WERI-Rb-1 (cell line): ENCODE results near the gene NMT2.

Experiments used
- DNase-seq: peaks from one replicate; pipeline ENCODE4 v3.0.0-alpha.2; 2020
- H3K27ac ChIP-seq: fragments of 250-450 bp; sonication (Bioruptor Pico); 2 replicates; pipeline ENCODE4 v1.5.1; 2020; ENCODE audit warnings: mild to moderate bottlenecking, moderate library complexity
- H3K27me3 ChIP-seq: fragments of 250-450 bp; sonication (Bioruptor Pico); 2 replicates; pipeline ENCODE4 v1.5.1; 2021; ENCODE audit warnings: mild to moderate bottlenecking, low read depth, moderate library complexity; ENCODE audit not compliant: insufficient read depth, severe bottlenecking
- H3K36me3 ChIP-seq: fragments of 250-450 bp; sonication (Bioruptor Pico); 2 replicates; pipeline ENCODE4 v1.5.1; 2020; ENCODE audit warnings: mild to moderate bottlenecking, moderate library complexity
- H3K4me3 ChIP-seq: 2 replicates; pipeline ENCODE4 v1.5.1; 2011; ENCODE audit warnings: low read depth, mild to moderate bottlenecking, control low read depth, low read length
- H3K9me3 ChIP-seq: fragments of 250-450 bp; sonication (Bioruptor Pico); 2 replicates; pipeline ENCODE4 v1.5.1; 2021; ENCODE audit warnings: mild to moderate bottlenecking, moderate library complexity; ENCODE audit not compliant: severe bottlenecking
- TF ChIP-seq, protein P1 (sequence below): IDR thresholded peaks from 2 replicates; pipeline ENCODE4 v1.5.1; 2011; ENCODE audit warnings: low read depth, mild to moderate bottlenecking, control low read depth, inconsistent platforms, low read length

The NMT2 gene

GRCh38 chr10:15197911-15198310, 29.4 kb upstream of the NMT2 start:
- Histone ChIP-seq H3K36me3 (no peaks in the 10 kb centered on the region), H3K27me3 (no peaks in the 10 kb centered on the region), H3K4me3 (no peak overlapping the region), H3K27ac (no peak overlapping the region), H3K9me3 (no peaks in the 10 kb centered on the region)
- DNase-seq = no peak
- TF ChIP-seq, protein P1, sequence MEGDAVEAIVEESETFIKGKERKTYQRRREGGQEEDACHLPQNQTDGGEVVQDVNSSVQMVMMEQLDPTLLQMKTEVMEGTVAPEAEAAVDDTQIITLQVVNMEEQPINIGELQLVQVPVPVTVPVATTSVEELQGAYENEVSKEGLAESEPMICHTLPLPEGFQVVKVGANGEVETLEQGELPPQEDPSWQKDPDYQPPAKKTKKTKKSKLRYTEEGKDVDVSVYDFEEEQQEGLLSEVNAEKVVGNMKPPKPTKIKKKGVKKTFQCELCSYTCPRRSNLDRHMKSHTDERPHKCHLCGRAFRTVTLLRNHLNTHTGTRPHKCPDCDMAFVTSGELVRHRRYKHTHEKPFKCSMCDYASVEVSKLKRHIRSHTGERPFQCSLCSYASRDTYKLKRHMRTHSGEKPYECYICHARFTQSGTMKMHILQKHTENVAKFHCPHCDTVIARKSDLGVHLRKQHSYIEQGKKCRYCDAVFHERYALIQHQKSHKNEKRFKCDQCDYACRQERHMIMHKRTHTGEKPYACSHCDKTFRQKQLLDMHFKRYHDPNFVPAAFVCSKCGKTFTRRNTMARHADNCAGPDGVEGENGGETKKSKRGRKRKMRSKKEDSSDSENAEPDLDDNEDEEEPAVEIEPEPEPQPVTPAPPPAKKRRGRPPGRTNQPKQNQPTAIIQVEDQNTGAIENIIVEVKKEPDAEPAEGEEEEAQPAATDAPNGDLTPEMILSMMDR = no peak

- TF ChIP-seq, protein P1 = no peak
- Histone ChIP-seq H3K9me3 (no peaks in the 10 kb centered on the region), H3K27ac (no peak overlapping the region), H3K4me3 (no peak overlapping the region), H3K27me3 (no peaks in the 10 kb centered on the region), H3K36me3 (no peaks in the 10 kb centered on the region)
- DNase-seq = no peak
These were observed 28.8 kb upstream of the NMT2 start for GRCh38 chr10:15197276-15197675.

- H3K9me3 ChIP-seq = no peaks in the 10 kb centered on the region
- H3K27me3 ChIP-seq = no peaks in the 10 kb centered on the region
- H3K36me3 ChIP-seq = no peaks in the 10 kb centered on the region
- H3K27ac ChIP-seq = no peak overlapping the region
- TF ChIP-seq, protein P1 = no peak
- H3K4me3 ChIP-seq = no peak overlapping the region
- no peak for DNase-seq
These were observed 27.7 kb upstream of the NMT2 start for GRCh38 chr10:15196021-15196834.

- H3K27ac ChIP-seq = no peak overlapping the region
- TF ChIP-seq, protein P1 = no peak
- H3K27me3 ChIP-seq = no peaks in the 10 kb centered on the region
- no peaks in the 10 kb centered on the region for H3K9me3 ChIP-seq
- no peak for DNase-seq
- no peaks in the 10 kb centered on the region for H3K36me3 ChIP-seq
- no peak overlapping the region for H3K4me3 ChIP-seq
These were observed 20.8 kb upstream of the NMT2 start for GRCh38 chr10:15189133-15189885.

- DNase-seq = no peak
- TF ChIP-seq, protein P1 = no peak
- Histone ChIP-seq H3K27me3 (no peaks in the 10 kb centered on the region), H3K4me3 (no peak overlapping the region), H3K36me3 (no peaks in the 10 kb centered on the region), H3K27ac (no peak overlapping the region), H3K9me3 (no peaks in the 10 kb centered on the region)
These were observed 20.1 kb upstream of the NMT2 start for GRCh38 chr10:15188603-15189002.
